Keratinocyte (primary cell): ENCODE data around the gene AK9.

Experiments
- CTCF ChIP-seq, 3 experiments: IDR thresholded peaks in 1 of 3; conservative IDR thresholded peaks in 1 of 3; optimal IDR thresholded peaks in 1 of 3; 2 replicates in 2 of 3; 3 replicates in 1 of 3; pipeline versions ENCODE3 to v1.5.1; 2011; ENCODE audit warnings: low read length in 3 of 3, mild to moderate bottlenecking in 3 of 3, moderate library complexity in 2 of 3, control low read depth in 1 of 3, inconsistent platforms in 1 of 3; ENCODE audit not compliant: insufficient read depth in 2 of 3; ENCODE audit errors: extremely low read depth in 1 of 3
- EZH2 ChIP-seq: IDR thresholded peaks from one replicate; pipeline ENCODE4 v1.6.1; 2012; ENCODE audit warnings: inconsistent platforms, mild to moderate bottlenecking, low read length, moderate library complexity

GRCh38 chr6:109493865-109494264 lies 197.1 kb downstream of the AK9 start:
- TF ChIP-seq CTCF (optimal IDR thresholded peaks at IDR 0.05 in 1 of 3, IDR thresholded peaks at IDR 0.05 in 1 of 3, conservative IDR thresholded peaks at IDR 0.05 in 1 of 3; ENCODE audit: extremely low read depth in 1 of 3, insufficient read depth in 2 of 3, low read length in 3 of 3) = no peak
- no peak for TF ChIP-seq EZH2
